HG03066 (cell line): Measurements from ENCODE around the gene TM2D3.

Experiments used
- ATAC-seq: cut with Tn5 transposase; IDR thresholded peaks from one replicate; pipeline ENCODE4 v1.9.1; 2021; ENCODE audit warnings: low read depth; ENCODE audit not compliant: unreplicated experiment

The TM2D3 gene, protein sequence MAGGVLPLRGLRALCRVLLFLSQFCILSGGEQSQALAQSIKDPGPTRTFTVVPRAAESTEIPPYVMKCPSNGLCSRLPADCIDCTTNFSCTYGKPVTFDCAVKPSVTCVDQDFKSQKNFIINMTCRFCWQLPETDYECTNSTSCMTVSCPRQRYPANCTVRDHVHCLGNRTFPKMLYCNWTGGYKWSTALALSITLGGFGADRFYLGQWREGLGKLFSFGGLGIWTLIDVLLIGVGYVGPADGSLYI

DNA sequence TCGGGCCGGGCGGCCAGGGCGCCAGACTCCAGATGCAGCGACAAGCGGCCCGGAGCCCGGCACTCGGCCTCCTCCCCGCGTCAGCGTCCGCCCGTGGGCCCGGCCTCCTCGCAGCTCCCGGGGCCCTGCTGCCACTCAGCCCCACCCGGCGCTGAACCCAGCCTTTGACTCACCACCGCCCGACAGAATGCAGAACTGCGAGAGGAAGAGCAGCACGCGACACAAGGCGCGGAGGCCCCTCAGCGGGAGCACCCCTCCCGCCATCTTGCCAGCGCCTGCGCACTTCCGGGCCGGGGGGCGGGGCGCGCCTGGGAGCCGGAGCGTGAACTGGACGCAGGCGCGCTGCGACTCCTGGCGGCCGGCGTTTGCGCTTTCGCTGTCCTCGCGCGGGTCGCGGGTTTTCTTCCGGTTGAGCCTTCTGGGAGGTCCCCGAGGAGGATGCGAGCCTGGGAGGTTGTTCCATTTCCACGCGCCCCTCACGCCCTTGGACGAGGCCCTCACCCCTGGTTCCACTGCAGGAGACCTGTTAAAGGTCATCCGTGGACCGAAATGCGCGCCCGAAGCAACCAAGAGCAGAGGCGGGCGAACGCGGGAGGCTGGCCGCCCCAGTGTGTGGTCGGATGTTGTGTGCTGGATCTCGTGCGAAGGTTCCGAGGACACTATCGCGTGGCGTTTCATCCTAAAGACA lies at the start of gene TM2D3:
TSS of gene TM2D3 (minus strand) at position 284 of the 688 bp plus-strand sequence. CDS start at position 264, 20 bp downstream.
- peak; percentile 89 for ATAC-seq

DNA sequence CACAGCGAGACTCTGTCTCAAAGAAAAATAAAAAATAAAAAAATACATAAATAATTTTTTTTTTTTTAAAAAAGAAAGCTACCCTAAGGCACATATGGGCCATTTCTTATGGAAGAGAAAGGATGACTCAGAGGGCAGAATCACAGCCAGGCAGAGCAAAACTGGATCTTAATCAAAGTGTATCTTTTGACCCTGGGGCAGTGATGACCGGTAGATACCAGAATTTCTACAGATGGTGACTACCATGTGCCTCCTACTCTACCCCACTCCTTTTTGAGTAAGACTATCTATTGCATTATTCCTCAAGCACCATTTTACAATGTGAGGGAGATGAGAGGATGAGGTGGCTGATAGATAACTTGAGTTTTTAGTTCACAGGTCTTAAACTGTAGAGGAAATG lies 46.1 kb upstream of the TM2D3 start:
- no peak for ATAC-seq

DNA sequence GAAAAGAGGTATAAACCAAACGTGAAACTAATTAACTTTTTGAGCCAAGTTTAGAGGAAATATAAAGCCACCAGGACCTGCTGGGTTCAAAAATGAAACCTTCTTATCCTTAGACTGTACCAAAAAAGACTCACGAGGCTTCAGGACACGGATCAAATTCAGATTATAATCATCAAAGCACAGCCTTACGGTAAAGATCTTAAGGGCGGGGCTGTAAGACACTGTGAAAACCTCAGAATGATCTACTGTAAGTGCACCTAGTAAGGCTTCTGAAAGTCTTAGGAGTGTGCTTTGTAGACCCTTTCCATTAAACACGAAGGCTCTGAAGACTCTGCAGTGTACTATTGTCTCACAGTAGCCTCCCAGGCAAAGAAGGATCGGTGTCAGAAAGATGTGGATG lies 45.3 kb upstream of the TM2D3 start:
- ATAC-seq, result no peak

DNA sequence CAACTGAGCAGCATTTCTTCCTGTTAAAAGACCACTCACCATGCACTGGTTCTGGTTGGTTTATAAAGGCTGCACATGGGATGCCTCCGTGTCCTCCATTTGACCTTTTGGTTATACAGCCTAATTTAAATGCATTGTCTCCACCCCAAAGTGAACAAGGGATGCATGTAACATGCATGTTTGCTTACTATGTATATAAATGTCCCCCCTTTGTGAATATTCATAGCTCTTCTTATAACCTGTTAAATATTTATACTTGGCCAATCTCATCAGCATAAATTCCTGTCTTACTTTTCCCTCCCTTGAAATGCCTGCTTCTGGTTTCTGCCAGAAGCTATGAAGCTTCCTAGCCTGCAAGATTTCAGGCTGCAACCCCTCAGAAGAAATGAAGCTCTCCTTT lies 44.6 kb upstream of the TM2D3 start:
- ATAC-seq, result no peak

DNA sequence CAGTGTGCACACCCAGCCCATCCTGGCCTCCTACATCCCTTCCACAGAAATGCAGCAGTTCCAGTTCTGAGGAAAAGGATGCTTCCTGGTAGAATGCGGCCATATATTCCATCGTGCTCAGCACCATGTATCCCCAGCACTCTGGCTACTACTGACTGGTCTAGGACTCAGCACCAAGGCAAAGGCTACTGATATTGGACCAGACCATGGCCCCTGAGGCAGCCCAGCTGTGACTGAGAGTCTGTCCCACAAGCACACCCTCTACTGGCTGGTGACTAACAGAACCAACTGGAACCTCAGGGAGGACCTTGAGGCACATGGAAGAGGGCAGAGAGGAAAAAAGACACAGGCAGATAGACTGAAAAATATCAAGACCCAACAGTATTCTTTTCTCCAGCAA lies 42.1 kb upstream of the TM2D3 start:
- ATAC-seq, result no peak

DNA sequence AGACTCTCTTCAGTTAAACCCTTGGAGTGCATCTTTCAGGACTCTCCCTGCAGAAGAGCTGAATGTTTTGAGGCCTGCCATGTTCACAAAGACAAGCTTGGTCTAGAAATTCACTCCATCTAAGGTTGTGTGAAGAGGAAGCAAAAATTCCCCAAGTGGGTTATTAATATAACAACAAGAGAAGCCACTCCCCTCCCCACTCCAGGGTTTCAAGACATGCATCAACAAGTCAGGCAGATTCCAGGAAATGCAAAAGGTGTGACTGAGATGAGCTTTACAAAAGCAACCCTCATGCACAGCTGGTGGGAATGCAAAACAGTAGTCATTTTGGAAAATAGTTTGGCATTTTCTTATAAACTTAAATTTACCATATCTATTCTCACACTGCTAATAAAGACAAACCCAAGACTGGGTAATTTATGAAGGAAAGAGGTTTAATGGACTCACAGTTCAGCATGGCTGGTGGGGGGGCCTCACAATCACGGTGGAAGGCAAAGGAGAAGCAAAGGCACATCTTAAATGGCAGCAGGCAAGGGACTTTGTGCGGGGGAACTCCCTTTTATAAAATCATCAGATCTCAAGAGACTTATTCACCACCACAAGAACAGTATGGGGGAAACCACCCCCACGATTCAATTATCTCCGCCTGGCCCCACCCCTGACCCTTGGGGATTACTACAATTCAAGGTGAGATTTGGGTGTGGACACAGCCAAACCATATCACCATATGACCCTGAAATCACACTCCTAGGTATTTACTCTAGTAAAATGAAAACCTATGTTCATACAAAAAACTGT lies 40.8 kb upstream of the TM2D3 start:
- ATAC-seq, result no peak

DNA sequence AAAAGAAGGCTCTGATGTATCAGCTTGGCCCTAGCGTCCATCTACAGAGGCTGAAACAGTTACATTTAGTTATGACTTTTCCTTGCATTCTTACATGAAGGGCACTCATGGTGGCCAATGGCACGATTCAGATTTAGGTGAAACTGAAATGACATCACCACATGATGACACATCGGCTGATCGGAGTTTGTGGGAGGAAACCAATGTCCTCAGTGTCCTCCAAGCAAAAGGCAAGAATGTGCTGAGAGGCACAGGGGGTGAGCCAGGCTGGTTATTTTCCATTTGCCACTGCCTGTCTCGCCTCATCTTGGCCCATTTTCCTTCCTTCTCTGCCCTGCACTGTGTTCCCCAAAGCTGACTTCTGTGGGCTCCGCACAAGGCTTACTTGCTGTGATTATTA lies 37.7 kb upstream of the TM2D3 start:
- no peak for ATAC-seq

DNA sequence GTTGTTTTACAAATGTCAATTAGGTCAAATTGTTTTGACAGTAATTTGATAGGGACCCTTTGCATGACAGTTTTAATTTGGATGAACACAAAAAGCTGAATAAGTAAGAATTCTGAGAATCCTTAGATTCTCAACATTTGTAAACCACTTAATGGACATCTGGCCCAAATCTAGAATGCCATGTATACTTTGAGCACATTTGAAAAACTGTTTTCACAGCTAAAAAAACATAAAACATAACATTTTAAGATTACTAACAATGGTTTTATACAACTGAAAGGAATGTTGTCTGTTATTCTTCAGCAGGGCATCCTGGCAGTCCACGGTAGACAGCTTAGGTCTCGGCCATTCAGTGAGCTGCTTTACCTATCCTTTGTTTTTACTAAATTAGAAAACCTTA lies 34.5 kb upstream of the TM2D3 start:
- ATAC-seq, result no peak

DNA sequence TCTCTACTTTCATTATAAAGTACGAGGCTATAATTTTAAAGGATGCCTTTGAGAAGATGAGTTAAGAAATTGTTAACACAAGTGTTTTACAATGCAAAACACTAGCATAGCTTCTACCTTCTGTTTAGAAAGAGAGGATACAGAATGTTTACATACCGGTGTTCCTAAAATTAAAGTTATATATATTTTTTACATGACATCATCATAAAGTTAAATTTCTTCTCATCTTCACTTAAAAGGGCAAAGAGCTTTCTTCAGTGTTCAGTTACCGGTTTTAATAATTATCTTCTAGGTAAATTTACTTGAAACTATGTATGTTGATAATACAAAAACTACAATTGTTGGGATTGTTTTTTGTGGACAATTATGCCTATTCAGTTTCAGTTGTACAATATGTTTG lies 32.7 kb upstream of the TM2D3 start:
- no peak for ATAC-seq

DNA sequence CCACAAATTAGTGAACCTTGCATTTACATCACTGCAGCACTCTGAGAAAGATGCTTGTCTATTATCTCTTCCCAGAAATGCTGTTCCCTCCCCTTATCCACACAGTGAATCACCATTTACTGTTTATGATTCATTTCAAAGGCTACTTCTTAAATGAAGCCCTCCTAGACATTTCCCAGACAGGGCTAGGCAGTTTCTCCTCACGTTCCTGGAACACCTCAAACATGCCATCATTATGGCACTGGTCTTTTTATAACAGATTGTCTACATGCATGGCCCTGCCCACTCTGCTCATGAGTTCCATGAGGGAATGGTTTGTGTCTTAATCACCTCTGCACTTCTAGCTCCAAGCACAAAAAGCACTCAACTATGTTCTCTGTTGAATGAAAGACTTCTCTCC lies 32.2 kb upstream of the TM2D3 start:
- ATAC-seq, result no peak

DNA sequence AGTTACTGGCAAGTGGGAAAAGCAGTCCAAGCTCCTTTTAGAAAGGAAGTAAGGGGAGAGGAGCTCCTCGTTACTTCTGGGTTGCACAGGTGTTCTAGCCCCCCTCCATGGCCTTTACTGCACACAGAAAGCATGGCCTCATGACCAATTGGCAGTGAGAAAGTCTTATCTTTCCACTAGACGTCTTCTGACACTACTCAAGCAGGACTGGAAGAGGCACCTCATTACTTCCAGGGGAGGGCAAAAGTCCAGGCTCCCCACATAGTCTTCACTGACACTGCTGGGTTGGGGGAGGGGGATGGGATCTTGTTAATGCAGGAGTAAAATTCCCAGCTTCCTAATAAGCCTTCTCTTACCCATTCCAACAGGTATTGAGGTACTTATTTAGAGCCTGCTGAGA lies 27.6 kb upstream of the TM2D3 start:
- no peak for ATAC-seq

DNA sequence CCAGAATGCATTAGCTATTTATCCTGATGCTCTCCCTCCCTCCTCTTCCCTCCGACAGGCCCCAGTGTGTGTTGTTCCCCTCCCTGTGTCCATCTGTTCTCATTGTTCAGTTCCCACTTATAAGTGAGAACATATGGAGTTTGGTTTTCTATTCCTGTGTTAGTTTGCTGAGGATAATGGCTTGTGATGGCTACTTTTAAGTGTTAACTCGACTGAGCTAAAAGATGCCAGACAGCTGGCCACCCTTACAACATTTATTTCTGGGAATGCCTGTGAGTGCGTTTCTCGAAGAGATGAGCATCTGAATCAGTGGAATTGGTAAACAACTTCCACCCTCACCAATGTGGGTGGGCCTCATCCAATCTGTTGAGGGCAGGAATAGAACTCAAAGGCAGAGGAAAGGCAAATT lies 24.7 kb upstream of the TM2D3 start:
- ATAC-seq, result no peak

DNA sequence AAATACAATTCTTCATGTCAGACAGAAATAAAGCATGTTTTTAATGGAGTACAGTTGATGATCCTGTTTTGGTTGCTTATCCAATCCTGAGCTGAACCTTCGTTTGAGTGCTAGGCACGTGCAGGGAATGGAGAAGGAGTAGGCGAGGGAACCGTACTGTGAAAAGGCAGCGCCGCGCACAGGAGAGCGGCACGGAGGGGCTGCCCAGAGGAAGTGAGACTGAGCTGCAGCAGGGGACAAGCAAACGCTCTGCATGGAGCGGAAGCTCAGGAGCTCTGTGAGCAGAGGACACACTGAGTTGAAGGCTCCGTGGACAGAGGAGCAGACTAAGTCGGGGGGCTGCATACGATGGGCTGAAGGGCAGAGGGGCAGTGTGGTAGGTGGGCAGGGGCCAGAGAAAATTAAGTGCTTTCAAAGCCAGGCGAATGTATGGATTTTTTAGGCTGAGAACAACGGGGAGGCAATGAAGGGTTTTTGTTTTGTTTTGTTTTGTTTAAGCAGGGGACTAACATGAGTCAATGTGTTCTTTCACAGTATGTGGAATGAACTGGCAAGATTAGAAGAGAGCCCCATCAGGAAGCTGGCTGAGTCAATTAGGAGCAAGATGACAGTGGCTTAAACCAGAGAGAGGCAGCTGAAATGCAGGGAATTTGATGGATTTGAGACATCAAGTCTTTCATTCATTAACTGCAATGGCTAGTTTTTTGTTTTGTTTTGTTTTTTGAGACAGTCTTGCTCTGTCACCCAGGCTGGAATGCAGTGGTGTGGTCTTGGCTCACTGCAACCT lies 23.8 kb upstream of the TM2D3 start:
- ATAC-seq, result no peak

DNA sequence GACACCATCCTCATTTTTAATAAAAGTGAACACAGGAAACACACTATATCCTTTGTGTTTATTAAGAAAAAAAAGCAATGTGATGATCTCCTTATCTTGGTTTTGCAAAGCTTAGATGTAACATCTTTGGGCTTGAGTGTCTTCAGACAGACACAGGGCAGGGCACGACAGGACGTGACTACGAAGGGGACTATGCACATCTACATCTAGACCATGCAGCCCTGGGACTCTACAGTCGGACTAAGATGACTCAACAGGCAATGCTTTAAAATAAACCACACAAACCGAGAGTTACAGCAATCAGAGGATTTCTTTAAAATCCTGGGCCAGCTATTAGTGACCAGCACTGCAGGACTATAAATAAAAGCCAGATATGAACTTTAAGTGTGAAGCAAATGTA lies 22.8 kb upstream of the TM2D3 start:
- no peak for ATAC-seq

DNA sequence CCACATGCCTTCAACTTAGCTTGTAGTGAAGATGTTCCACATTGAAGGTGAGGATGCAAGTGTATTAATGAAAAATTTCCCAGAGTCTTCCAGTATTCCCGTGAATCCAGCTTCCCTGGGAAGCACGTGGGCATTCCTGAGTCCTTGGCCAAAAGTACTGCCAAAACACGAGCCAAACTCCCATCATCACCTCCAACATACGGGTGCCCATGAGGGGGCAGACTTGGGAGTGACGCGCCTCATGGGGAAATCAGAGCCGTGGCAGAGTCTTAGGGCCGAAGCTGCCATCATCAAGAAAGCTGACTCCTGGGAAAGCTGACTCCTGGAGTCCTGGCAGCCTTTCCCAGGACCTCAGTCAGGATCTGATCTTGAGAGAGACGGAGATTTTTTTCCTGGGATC lies 20.1 kb upstream of the TM2D3 start:
- no peak for ATAC-seq

DNA sequence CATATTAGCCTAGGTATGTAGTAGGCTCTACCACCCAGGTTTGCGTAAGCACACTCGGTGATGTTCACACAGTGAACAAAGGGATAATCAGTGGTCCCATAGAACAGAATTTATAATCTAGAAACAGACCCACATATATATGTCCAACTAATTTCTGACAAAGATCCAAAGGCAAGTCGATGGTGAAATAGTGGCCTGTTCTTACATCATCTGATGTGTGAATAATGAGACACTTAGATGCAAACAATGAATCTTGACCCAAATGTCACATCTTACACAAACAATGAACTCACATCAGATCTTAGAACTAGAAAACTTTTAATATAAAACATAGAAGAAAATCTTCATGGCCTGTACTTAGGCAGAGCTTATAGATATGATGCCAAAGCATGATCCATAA lies 17.6 kb upstream of the TM2D3 start:
- ATAC-seq, result no peak

DNA sequence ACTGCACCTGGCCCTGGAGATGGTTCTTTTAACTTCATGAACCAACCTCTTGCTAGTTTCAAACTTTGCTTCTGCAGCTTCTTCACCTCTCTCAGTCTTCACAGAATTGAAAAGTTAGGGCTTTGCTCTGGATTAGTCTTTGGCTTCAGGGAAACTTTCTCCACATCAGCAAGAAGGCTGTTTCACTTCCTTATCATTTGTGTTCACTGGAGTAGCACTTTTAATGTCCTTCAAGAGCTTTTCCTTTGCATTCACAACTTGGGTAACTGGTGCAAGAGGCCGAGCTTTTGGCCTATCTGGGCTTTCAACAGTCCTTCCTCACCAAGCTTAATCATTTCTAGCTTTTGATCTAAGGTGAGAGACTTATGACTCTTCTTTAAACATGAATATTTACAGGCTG lies 15.7 kb upstream of the TM2D3 start:
- no peak for ATAC-seq

DNA sequence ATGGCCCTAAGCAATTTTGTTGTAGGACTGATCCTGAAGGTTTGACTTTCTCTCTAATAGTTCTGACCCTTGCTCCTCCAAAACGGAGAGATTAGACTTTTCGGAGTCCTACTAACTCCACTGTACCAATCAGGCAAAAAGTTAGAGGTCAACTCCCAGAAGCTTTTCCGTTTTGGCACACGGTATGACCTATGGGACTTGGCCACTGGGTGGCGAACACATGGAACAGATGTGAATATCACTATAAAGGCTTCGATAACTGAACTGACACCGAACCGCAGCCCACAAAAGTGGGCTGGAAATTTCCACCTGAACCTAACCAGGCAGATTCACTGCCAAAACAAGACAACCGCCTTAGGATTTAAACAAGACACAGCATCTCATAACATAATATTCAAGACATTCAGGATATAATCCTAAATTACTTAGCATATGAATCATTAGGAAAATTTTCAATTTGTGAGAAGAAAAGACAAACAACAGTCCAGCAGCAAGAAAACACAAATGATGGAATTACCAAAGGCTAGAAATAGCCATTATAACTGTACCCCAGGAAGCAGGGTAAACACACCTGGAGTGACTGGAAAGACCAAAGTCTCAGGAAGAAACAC lies 12.2 kb upstream of the TM2D3 start:
- ATAC-seq, result no peak

DNA sequence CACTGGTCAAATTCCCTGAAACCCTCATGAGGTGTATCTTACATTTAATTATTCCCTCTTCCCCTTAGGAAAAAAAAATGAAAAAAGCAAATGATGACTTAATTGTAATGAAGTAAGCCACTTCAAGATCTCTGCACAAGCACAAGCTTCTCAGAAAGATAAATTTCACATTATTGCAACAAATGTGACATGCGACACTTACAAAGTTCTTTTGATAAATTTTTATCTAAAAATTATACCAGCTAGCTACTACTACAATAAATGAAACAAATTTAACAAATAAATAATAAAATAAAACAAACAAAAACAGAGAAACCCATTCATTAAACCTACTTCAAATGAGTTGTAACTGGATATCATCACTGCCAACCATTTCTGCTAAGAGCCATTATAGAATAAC lies 10.0 kb upstream of the TM2D3 start:
- ATAC-seq, result no peak

DNA sequence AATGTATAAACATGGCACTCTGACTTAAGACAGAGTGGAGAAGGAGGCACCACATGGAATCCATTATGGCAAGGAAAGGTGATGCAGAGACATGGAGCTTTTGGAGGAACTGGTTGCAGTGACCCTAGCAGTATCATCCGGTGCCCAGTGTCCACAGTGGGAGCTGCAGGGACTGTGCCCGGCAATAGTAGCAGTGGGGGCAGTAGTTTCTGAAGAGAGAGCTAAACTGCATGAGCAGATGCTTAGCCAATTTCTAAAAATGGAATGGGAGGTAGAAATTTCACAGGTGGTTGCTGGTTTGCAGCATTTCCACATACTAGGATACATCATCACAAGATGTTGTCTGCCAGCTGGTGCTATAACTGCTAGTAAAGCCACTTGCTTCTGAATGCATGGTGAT lies 7.8 kb upstream of the TM2D3 start:
- ATAC-seq, result no peak
